HepG2 (cell line): Measurements from ENCODE around the gene TANGO2. TPM values are rescaled to one million over a fixed set of nuclear protein-coding genes. Genes with fewer than 3 reads are reported as not detected.

Experiments used
- ATAC-seq: fragments of 200-7000 bp; cut with Tn5 transposase; 3 replicates; pipeline ENCODE4 v1.9.1; 2020; ENCODE audit warnings: mild to moderate bottlenecking, moderate library complexity
- BruUV-seq: library from RNA; stranded (reverse); fragments of 400-500 nt; replicated peaks from 2 replicates; lab custom pipeline; 2021; lab: Mats Ljungman, UMichigan
- CTCF ChIA-PET: fragments of 300-600 bp; formaldehyde crosslinking; extraction: SDS; loops from one replicate; lab custom pipeline; 2021; ENCODE audit warnings: low total read pairs, inconsistent platforms, low intra/inter-chr PET ratio; lab: Yijun Ruan, JAX
- POLR2A ChIA-PET: fragments of 350-600 bp; sonication (Branson Sonifier 250); formaldehyde crosslinking; loops from one replicate; lab custom pipeline; 2020; ENCODE audit warnings: antibody characterized with exemption, inconsistent platforms; lab: Yijun Ruan, JAX
- DNase-seq: peaks from one replicate; pipeline ENCODE4 v3.0.0-alpha.2; 2015; ENCODE audit warnings: low spot score
- FAIRE-seq: peaks from 3 replicates; lab custom pipeline; 2011; peaks lifted over from hg19 to GRCh38; lab: Jason Lieb, UNC
- H2AFZ ChIP-seq: one replicate; pipeline ENCODE4 v1.6.1; 2011; ENCODE audit warnings: low read length, inconsistent platforms
- H3K27ac ChIP-seq: fragments of 300-600 bp; 3 replicates; pipeline ENCODE4 v1.8.0; 2011; ENCODE audit warnings: mixed run types, mild to moderate bottlenecking, mixed read lengths, low read length, inconsistent platforms; ENCODE audit not compliant: insufficient read depth; ENCODE audit errors: extremely low read length
- H3K27me3 ChIP-seq, 2 experiments: fragments of 200-600 bp in 1 of 2; 2 replicates in 1 of 2; 3 replicates in 1 of 2; pipeline versions ENCODE4 v1.6.0 to v1.8.0; 2011; ENCODE audit warnings: low read length in 2 of 2, mild to moderate bottlenecking in 2 of 2, moderate library complexity in 2 of 2, inconsistent platforms in 1 of 2; ENCODE audit not compliant: insufficient read depth in 2 of 2, control insufficient read depth in 1 of 2
- H3K36me3 ChIP-seq, 2 experiments: fragments of 200-600 bp in 1 of 2; replicated peaks in 1 of 2; 2 replicates in 1 of 2; 3 replicates in 1 of 2; pipeline versions ENCODE4 v1.5.1 to v1.8.0; 2011; ENCODE audit warnings: low read length in 2 of 2, inconsistent platforms in 1 of 2; ENCODE audit not compliant: insufficient read depth in 2 of 2, control insufficient read depth in 1 of 2
- H3K4me1 ChIP-seq: 2 replicates; pipeline ENCODE4 v1.5.1; 2012; ENCODE audit warnings: low read length, inconsistent platforms; ENCODE audit not compliant: insufficient read depth
- H3K4me2 ChIP-seq: 2 replicates; pipeline ENCODE4 v1.6.0; 2011; ENCODE audit warnings: low read depth, low read length, inconsistent platforms
- H3K4me3 ChIP-seq, 3 experiments: fragments of 200-600 bp in 1 of 3; sonication (generic), shearing (Covaris generic) in 1 of 3; replicated peaks in 1 of 3; 2 replicates each; pipeline ENCODE4 v1.5.1; 2011 to 2016; ENCODE audit warnings: low read length in 3 of 3, inconsistent platforms in 2 of 3, low read depth in 2 of 3, mild to moderate bottlenecking in 2 of 3, control low read depth in 1 of 3, mixed read lengths in 1 of 3; ENCODE audit not compliant: insufficient read depth in 1 of 3
- H3K79me2 ChIP-seq: one replicate; pipeline ENCODE4 v1.6.1; 2011; ENCODE audit warnings: low read length, inconsistent platforms; ENCODE audit not compliant: insufficient read depth
- H3K9ac ChIP-seq: 2 replicates; pipeline ENCODE4 v1.6.0; 2011; ENCODE audit warnings: mild to moderate bottlenecking, low read depth, low read length, inconsistent platforms; ENCODE audit not compliant: insufficient read depth
- H3K9me3 ChIP-seq: 2 replicates; pipeline ENCODE4 v1.5.1; 2012; ENCODE audit warnings: mild to moderate bottlenecking, low read length
- H4K20me1 ChIP-seq: 2 replicates; pipeline ENCODE4 v1.6.0; 2011; ENCODE audit warnings: inconsistent platforms, mild to moderate bottlenecking, low read length, moderate library complexity; ENCODE audit not compliant: insufficient read depth
- CCAR2 ChIP-seq: fragments of 200-400 bp; formaldehyde crosslinking; optimal IDR thresholded peaks from 2 replicates; pipeline ENCODE3; 2018; ENCODE audit warnings: low read depth, mild to moderate bottlenecking, low read length, moderate library complexity
- DNMT1 ChIP-seq: sonication (generic); formaldehyde crosslinking; IDR thresholded peaks from 2 replicates; pipeline ENCODE4 v1.5.1; 2020; ENCODE audit warnings: mild to moderate bottlenecking, missing genetic modification reagents
- ETV6 ChIP-seq: sonication (generic); formaldehyde crosslinking; conservative IDR thresholded peaks from 2 replicates; pipeline ENCODE4 v1.4.0; 2020; ENCODE audit warnings: missing genetic modification reagents
- FOSL2 ChIP-seq: sonication (generic); formaldehyde crosslinking; IDR thresholded peaks from 2 replicates; pipeline ENCODE4 v1.4.0; 2020; ENCODE audit warnings: missing genetic modification reagents
- FOXM1 ChIP-seq: sonication (generic); formaldehyde crosslinking; IDR thresholded peaks from 2 replicates; pipeline ENCODE4 v1.5.0; 2020; ENCODE audit warnings: missing genetic modification reagents
- NCOA1 ChIP-seq: sonication (generic); formaldehyde crosslinking; IDR thresholded peaks from 2 replicates; pipeline ENCODE4 v1.9.0; 2021; ENCODE audit warnings: missing genetic modification reagents
- PHF21A ChIP-seq: sonication (generic); formaldehyde crosslinking; IDR thresholded peaks from 2 replicates; pipeline ENCODE4 v1.5.0; 2020; ENCODE audit warnings: mild to moderate bottlenecking, missing genetic modification reagents
- POLR2A ChIP-seq, 2 experiments: IDR thresholded peaks; 2 replicates each; pipeline ENCODE4 v1.6.1; 2011; ENCODE audit warnings: low read depth in 2 of 2, low read length in 2 of 2, mild to moderate bottlenecking in 1 of 2, moderate library complexity in 1 of 2; ENCODE audit not compliant: insufficient read depth in 1 of 2
- RFXANK ChIP-seq: IDR thresholded peaks from 2 replicates; pipeline ENCODE4 v1.6.1; 2016
- SALL1 ChIP-seq: sonication (generic); formaldehyde crosslinking; IDR thresholded peaks from 2 replicates; pipeline ENCODE4 v1.8.0; 2022; ENCODE audit warnings: mild to moderate bottlenecking, missing genetic modification reagents
- SMAD1 ChIP-seq: sonication (generic); formaldehyde crosslinking; IDR thresholded peaks from 2 replicates; pipeline ENCODE4 v1.4.0; 2020; ENCODE audit warnings: missing genetic modification reagents, low read depth, mild to moderate bottlenecking, borderline replicate concordance
- SNAI1 ChIP-seq: sonication (generic); formaldehyde crosslinking; IDR thresholded peaks from 2 replicates; pipeline ENCODE4 v1.5.0; 2020; ENCODE audit warnings: mild to moderate bottlenecking, missing genetic modification reagents, borderline replicate concordance
- TCF7L2 ChIP-seq: IDR thresholded peaks from 2 replicates; pipeline ENCODE4 v1.6.1; 2011; ENCODE audit warnings: mild to moderate bottlenecking, low read depth, low read length, moderate library complexity
- TEAD2 ChIP-seq: sonication (generic); formaldehyde crosslinking; IDR thresholded peaks from 2 replicates; pipeline ENCODE4 v1.9.0; 2021; ENCODE audit warnings: missing genetic modification reagents
- ZNF598 ChIP-seq: sonication (generic); formaldehyde crosslinking; IDR thresholded peaks from 2 replicates; pipeline ENCODE4 v1.5.1; 2020; ENCODE audit warnings: mild to moderate bottlenecking, missing genetic modification reagents, borderline replicate concordance
- ZNF780A ChIP-seq: sonication (generic); formaldehyde crosslinking; IDR thresholded peaks from 2 replicates; pipeline ENCODE4 v1.8.0; 2022; ENCODE audit warnings: mild to moderate bottlenecking, missing genetic modification reagents, moderate library complexity
- ZSCAN21 ChIP-seq: sonication (generic); formaldehyde crosslinking; IDR thresholded peaks from 2 replicates; pipeline ENCODE4 v1.8.0; 2022; ENCODE audit warnings: mild to moderate bottlenecking, missing genetic modification reagents, moderate library complexity, borderline replicate concordance
- ZZZ3 ChIP-seq: sonication (generic); formaldehyde crosslinking; IDR thresholded peaks from 2 replicates; pipeline ENCODE4 v1.4.0; 2020; ENCODE audit warnings: missing genetic modification reagents, mild to moderate bottlenecking, borderline replicate concordance
- WGBS: methylation state at CpG from one replicate; pipeline ENCODE4 v1.1.6; 2017; ENCODE audit warnings: low lambda C conversion rate; 5-methylcytosine and 5-hydroxymethylcytosine counted together
- in situ Hi-C: cut with HindIII; loops from 2 replicates; pipeline ENCODE4 v1.10.0; 2017; ENCODE audit warnings: low pct_unique_long_range_greater_than_20kb; ENCODE audit not compliant: extremely low pct_ligation_motif_present
- intact Hi-C: fragments of 100-400 bp; cut with micrococcal nuclease; formaldehyde crosslinking; loops from one replicate; pipeline ENCODE4 v1.10.0; 2022; ENCODE audit not compliant: unreplicated experiment
- polyA plus RNA-seq, 8 experiments: library from polyadenylated mRNA; depleted of rRNA in 3 of 8; stranded (reverse) in 7 of 8; unstranded in 1 of 8; fragments of >200 nt; fragmentation: Illumina TruSeq in 4 of 8; extraction: Trizol in 4 of 8; gene quantifications; 2 replicates each; pipeline versions ENCODE4 v1.2.1 to v1.2.3, GENCODE V29; 2011 to 2016; ENCODE audit warnings: low read depth in 4 of 8, missing spikeins in 1 of 8, mixed read lengths in 1 of 8; ENCODE audit not compliant: insufficient read depth in 1 of 8
- total RNA-seq, 5 experiments: library from RNA; depleted of rRNA; stranded (reverse); fragments of >200 nt; fragmentation: Illumina TruSeq; extraction: Trizol; gene quantifications; 2 replicates each; pipeline ENCODE4 v1.2.3, GENCODE V29; 2016; ENCODE audit warnings: low read depth in 1 of 5
- TF ChIP-seq, protein P1 (sequence below): sonication (generic); formaldehyde crosslinking; conservative IDR thresholded peaks from 2 replicates; pipeline ENCODE4 v1.4.0; 2020; ENCODE audit warnings: missing genetic modification reagents

The TANGO2 gene
- total and polyA plus RNA-seq, 2 of the 13 experiments (the other 11 are each of a cell fraction or from before 2014, with no cell fraction given), result 12.9 to 14.8 TPM

DNA sequence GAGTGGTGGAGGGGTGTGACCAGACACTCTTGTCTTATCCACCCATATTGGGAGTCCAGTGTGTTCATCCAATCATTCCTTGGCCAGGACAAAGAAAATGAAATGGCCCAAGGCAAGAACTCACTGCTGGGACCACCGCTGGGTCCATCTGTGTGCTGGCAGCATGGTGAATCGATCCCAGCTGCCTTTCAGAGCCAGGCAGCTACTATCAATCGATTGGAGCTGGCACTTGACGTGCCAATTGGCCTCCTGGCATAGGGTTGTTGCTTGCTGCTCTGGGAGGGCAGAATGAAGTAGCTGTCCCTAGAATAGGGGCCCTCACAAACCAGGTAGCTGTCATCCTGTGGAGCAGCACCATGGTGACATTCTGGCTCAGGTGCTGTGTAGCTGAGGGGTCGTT is 2.9 kb upstream of the TANGO2 start:
- in situ Hi-C loops, result no loop called here

More for the DNA sequence above, 2.9 kb upstream of the TANGO2 start:
- intact Hi-C loops, result loop anchor here (10.0 kb wide), 1 partner anchor 57 kb away; no protein-coding TSS in a partner anchor
- DNase-seq, result no peak
- no peak overlapping the region for H3K9ac ChIP-seq
- H3K27me3 ChIP-seq, result peaks cover 0 to 5% of the 10 kb centered on the region in 2 experiments; a peak in 2 of 5 replicates
- no peaks in the 10 kb centered on the region for H4K20me1 ChIP-seq
- peak overlapping the region; percentile 95 for H3K4me2 ChIP-seq
- no peaks in the 10 kb centered on the region for H3K9me3 ChIP-seq
- no peak overlapping the region for H2AFZ ChIP-seq
- 94% methylated on average over 2 of the region's 5 CpGs for WGBS
- ATAC-seq, result no peak
- ChIA-PET CTCF (no interaction called here), POLR2A (no interaction called here)
- no peak for FAIRE-seq
- peak overlapping the region in 1 of 3 experiments; percentile 2; a peak in 1 of 6 replicates for H3K4me3 ChIP-seq
- BruUV-seq, result no TSS peak
- H3K4me1 ChIP-seq, result peaks cover 70% of the 10 kb centered on the region
- peaks cover 18% of the 10 kb centered on the region for H3K79me2 ChIP-seq
- H3K27ac ChIP-seq, result no peak overlapping the region
- no peak for TF ChIP-seq SALL1 (CRISPR knock-in tag)
- no peak for TF ChIP-seq ZZZ3 (CRISPR knock-in tag)
- TF ChIP-seq ZNF598, result no peak
- TF ChIP-seq PHF21A (CRISPR knock-in tag), result no peak
- no peak for TF ChIP-seq RFXANK (CRISPR knock-in tag)
- no peak for TF ChIP-seq FOXM1
- no peak for TF ChIP-seq TEAD2 (CRISPR knock-in tag)
- no peak for TF ChIP-seq DNMT1 (CRISPR knock-in tag)
- TF ChIP-seq POLR2A (IDR thresholded peaks at IDR 0.05; ENCODE audit: insufficient read depth in 1 of 2, low read depth in 2 of 2, low read length in 2 of 2), result no peak
- TF ChIP-seq SMAD1 (CRISPR knock-in tag), result no peak
- TF ChIP-seq NCOA1 (CRISPR knock-in tag), result no peak
- no peak for TF ChIP-seq ZSCAN21 (CRISPR knock-in tag)
- no peak for TF ChIP-seq FOSL2 (CRISPR knock-in tag)
- no peak for TF ChIP-seq ZNF780A (CRISPR knock-in tag)
- TF ChIP-seq CCAR2, result no peak
- no peak for TF ChIP-seq TCF7L2
- TF ChIP-seq SNAI1, result no peak
- no peak for TF ChIP-seq ETV6 (CRISPR knock-in tag)
- TF ChIP-seq, protein P1, sequence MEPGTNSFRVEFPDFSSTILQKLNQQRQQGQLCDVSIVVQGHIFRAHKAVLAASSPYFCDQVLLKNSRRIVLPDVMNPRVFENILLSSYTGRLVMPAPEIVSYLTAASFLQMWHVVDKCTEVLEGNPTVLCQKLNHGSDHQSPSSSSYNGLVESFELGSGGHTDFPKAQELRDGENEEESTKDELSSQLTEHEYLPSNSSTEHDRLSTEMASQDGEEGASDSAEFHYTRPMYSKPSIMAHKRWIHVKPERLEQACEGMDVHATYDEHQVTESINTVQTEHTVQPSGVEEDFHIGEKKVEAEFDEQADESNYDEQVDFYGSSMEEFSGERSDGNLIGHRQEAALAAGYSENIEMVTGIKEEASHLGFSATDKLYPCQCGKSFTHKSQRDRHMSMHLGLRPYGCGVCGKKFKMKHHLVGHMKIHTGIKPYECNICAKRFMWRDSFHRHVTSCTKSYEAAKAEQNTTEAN, result no peak
- 0 out of 5 replicates have a peak, but pooled peaks cover 0 to under 1% of the 10 kb centered on the region in 2 experiments for H3K36me3 ChIP-seq
